ENCODE results near the gene RNF157. TPM values are rescaled to one million over a fixed set of nuclear protein-coding genes. Genes with fewer than 3 reads are reported as not detected.

The RNF157 gene
- total and polyA plus RNA-seq, 2 of the 13 experiments (the other 11 are each of a cell fraction or from before 2014, with no cell fraction given): 0.44 to 1.5 TPM

GRCh38 chr17:76166168-76166567 lies 74.1 kb downstream of the RNF157 start:
- peaks cover 16% of the 10 kb centered on the region for H3K4me1 ChIP-seq (ENCODE audit: insufficient read depth, low read length)
- CTCF ChIA-PET (ENCODE audit: low intra/inter-chr PET ratio, low total read pairs): no interaction called here

More at GRCh38 chr17:76166168-76166567, 74.1 kb downstream of the RNF157 start:
- WGBS (ENCODE audit: low lambda C conversion rate): 65% methylated on average over 7 of the region's 7 CpGs
- BruUV-seq (replicated peaks): no TSS peak
- no peak for TF ChIP-seq GATA4 (IDR thresholded peaks at IDR 0.05; ENCODE audit: borderline replicate concordance, low read depth)
- TF ChIP-seq SP1 (IDR thresholded peaks at IDR 0.05): no peak
- no peak for TF ChIP-seq SP1 (CRISPR knock-in tag; IDR thresholded peaks at IDR 0.05)
- no peak for TF ChIP-seq ZNF329 (CRISPR knock-in tag; IDR thresholded peaks at IDR 0.05; ENCODE audit: low read depth)
- TF ChIP-seq ZBTB8A (CRISPR knock-in tag; IDR thresholded peaks at IDR 0.05; ENCODE audit: borderline replicate concordance, low read depth): no peak
- no peak for TF ChIP-seq ZSCAN30 (CRISPR knock-in tag; IDR thresholded peaks at IDR 0.05)
- no peak for TF ChIP-seq IKZF5 (CRISPR knock-in tag; IDR thresholded peaks at IDR 0.05)
- no peak for TF ChIP-seq ZNF598 (CRISPR knock-in tag; IDR thresholded peaks at IDR 0.05; ENCODE audit: borderline replicate concordance)
- no peak for TF ChIP-seq ZFP62 (CRISPR knock-in tag; IDR thresholded peaks at IDR 0.05)
- TF ChIP-seq IRX3 (CRISPR knock-in tag; IDR thresholded peaks at IDR 0.05; ENCODE audit: borderline replicate concordance, low read depth): no peak
- no peak for TF ChIP-seq ZBTB39 (CRISPR knock-in tag; IDR thresholded peaks at IDR 0.05)
- TF ChIP-seq ZNF34 (CRISPR knock-in tag; IDR thresholded peaks at IDR 0.05; ENCODE audit: borderline replicate concordance): no peak
- Histone ChIP-seq H4K20me1 (ENCODE audit: insufficient read depth, low read length) (no peaks in the 10 kb centered on the region), H3K9me3 (ENCODE audit: low read length) (no peaks in the 10 kb centered on the region), H3K36me3 (replicated peaks in 1 of 2; ENCODE audit: control insufficient read depth in 1 of 2, insufficient read depth in 2 of 2, low read length in 2 of 2) (no peaks in the 10 kb centered on the region), H3K27me3 (ENCODE audit: control insufficient read depth in 1 of 2, insufficient read depth in 2 of 2, low read length in 2 of 2) (no peaks in the 10 kb centered on the region; a peak in 2 of 5 replicates), H3K27ac (ENCODE audit: extremely low read length, insufficient read depth, low read length) (no peak overlapping the region), H3K4me2 (ENCODE audit: low read depth, low read length) (no peak overlapping the region), H3K9ac (ENCODE audit: insufficient read depth, low read depth, low read length) (no peak overlapping the region), H2AFZ (ENCODE audit: low read length) (no peak overlapping the region), H3K4me3 (replicated peaks in 1 of 3; ENCODE audit: insufficient read depth in 1 of 3, low read depth in 2 of 3, low read length in 3 of 3) (no peak overlapping the region), H3K79me2 (ENCODE audit: insufficient read depth, low read length) (no peaks in the 10 kb centered on the region)
- in situ Hi-C loops (cut with HindIII; ENCODE audit: extremely low pct_ligation_motif_present, low pct_unique_long_range_greater_than_20kb): no loop called here
- POLR2A ChIA-PET: no interaction called here
- intact Hi-C loops (cut with micrococcal nuclease; ENCODE audit: unreplicated experiment): no loop called here
- ATAC-seq (no peak), FAIRE-seq (no peak), DNase-seq (ENCODE audit: low spot score) (no peak)
